GM18870 (cell line): ENCODE data around the gene TSPOAP1.

ENCODE experiments used
- ATAC-seq: cut with Tn5 transposase; IDR thresholded peaks from one replicate; pipeline ENCODE4 v1.9.1; 2021; ENCODE audit warnings: moderate library complexity; ENCODE audit not compliant: unreplicated experiment

Gene TSPOAP1

GRCh38 chr17:58267347-58268324 lies 61.0 kb downstream of the TSPOAP1 start:
- no peak for ATAC-seq

GRCh38 chr17:58265902-58266875 lies 62.4 kb downstream of the TSPOAP1 start:
- no peak for ATAC-seq

- no peak for ATAC-seq
Measured at GRCh38 chr17:58265271-58265670, 63.3 kb downstream of the TSPOAP1 start.

- no peak for ATAC-seq
Measured at GRCh38 chr17:58264407-58265103, 64.0 kb downstream of the TSPOAP1 start.

- no peak for ATAC-seq
Measured at GRCh38 chr17:58263773-58264172, 64.8 kb downstream of the TSPOAP1 start.

GRCh38 chr17:58262149-58262548 lies 66.4 kb downstream of the TSPOAP1 start:
- ATAC-seq: no peak

GRCh38 chr17:58254803-58255202 lies 73.8 kb downstream of the TSPOAP1 start:
- ATAC-seq: no peak

- ATAC-seq: no peak
Measured at GRCh38 chr17:58253082-58253481, 75.5 kb downstream of the TSPOAP1 start.

GRCh38 chr17:58252141-58252540 lies 76.5 kb downstream of the TSPOAP1 start:
- ATAC-seq: no peak
